HepG2 (cell line): ENCODE results near the gene NCAPD2. TPM values are rescaled to one million over a fixed set of nuclear protein-coding genes. Genes with fewer than 3 reads are reported as not detected.

Experiments
- ATF4 ChIP-seq, 2 experiments: fragments of 450-650 bp in 1 of 2; sonication (generic) in 1 of 2; formaldehyde crosslinking; IDR thresholded peaks; 2 replicates each; pipeline versions ENCODE4 v1.5.0 to v1.8.0; 2020 to 2022; ENCODE audit warnings: mild to moderate bottlenecking in 1 of 2, missing genetic modification reagents in 1 of 2
- HOXD1 ChIP-seq: sonication (generic); formaldehyde crosslinking; IDR thresholded peaks from 2 replicates; pipeline ENCODE4 v1.5.0; 2020; ENCODE audit warnings: missing genetic modification reagents
- KLF15 ChIP-seq: sonication (generic); formaldehyde crosslinking; IDR thresholded peaks from 2 replicates; pipeline ENCODE4 v1.8.1; 2023; ENCODE audit warnings: borderline replicate concordance, mild to moderate bottlenecking, inconsistent platforms, missing genetic modification reagents, mixed read lengths
- MLX ChIP-seq: IDR thresholded peaks from 2 replicates; pipeline ENCODE4 v1.6.1; 2016
- MYNN ChIP-seq: sonication (generic); formaldehyde crosslinking; IDR thresholded peaks from 2 replicates; pipeline ENCODE4 v1.4.0; 2020; ENCODE audit warnings: mild to moderate bottlenecking, low read depth, missing genetic modification reagents
- NR2F2 ChIP-seq: IDR thresholded peaks from 2 replicates; pipeline ENCODE4 v1.6.1; 2012; ENCODE audit warnings: low read depth, inconsistent platforms, borderline replicate concordance
- PLRG1 ChIP-seq: fragments of 450-650 bp; conservative IDR thresholded peaks from 2 replicates; pipeline ENCODE4 v1.6.1; 2016
- POLR2A ChIP-seq, 2 experiments: IDR thresholded peaks; 2 replicates each; pipeline ENCODE4 v1.6.1; 2011; ENCODE audit warnings: low read depth in 2 of 2, low read length in 2 of 2, mild to moderate bottlenecking in 1 of 2, moderate library complexity in 1 of 2; ENCODE audit not compliant: insufficient read depth in 1 of 2
- STAT5B ChIP-seq: sonication (generic); formaldehyde crosslinking; IDR thresholded peaks from 2 replicates; pipeline ENCODE4 v1.4.0; 2020; ENCODE audit warnings: missing genetic modification reagents
- TFDP1 ChIP-seq: IDR thresholded peaks from 2 replicates; pipeline ENCODE4 v1.6.1; 2016; ENCODE audit warnings: missing compliant biosample characterization, missing genetic modification reagents, borderline replicate concordance
- THAP11 ChIP-seq: IDR thresholded peaks from 2 replicates; pipeline ENCODE4 v1.6.1; 2016; ENCODE audit warnings: missing biosample characterization, missing genetic modification reagents
- TOE1 ChIP-seq: sonication (generic); formaldehyde crosslinking; IDR thresholded peaks from 2 replicates; pipeline ENCODE4 v1.4.0; 2020; ENCODE audit warnings: mild to moderate bottlenecking, missing genetic modification reagents
- YY1 ChIP-seq: IDR thresholded peaks from 2 replicates; pipeline ENCODE4 v1.6.1; 2011; ENCODE audit warnings: low read length, low read depth, moderate library complexity, mild to moderate bottlenecking; ENCODE audit not compliant: insufficient read depth, insufficient replicate concordance
- ZBTB7A ChIP-seq: sonication (generic); formaldehyde crosslinking; IDR thresholded peaks from 2 replicates; pipeline ENCODE4 v1.8.0; 2022; ENCODE audit warnings: mild to moderate bottlenecking, missing genetic modification reagents
- ZIK1 ChIP-seq: sonication (generic); formaldehyde crosslinking; IDR thresholded peaks from 2 replicates; pipeline ENCODE4 v1.5.0; 2020; ENCODE audit warnings: mild to moderate bottlenecking, low read depth, missing genetic modification reagents, borderline replicate concordance
- ZKSCAN8 ChIP-seq: IDR thresholded peaks from 2 replicates; pipeline ENCODE4 v1.6.1; 2016; ENCODE audit warnings: borderline replicate concordance, missing genetic modification reagents, missing compliant biosample characterization
- ZMYM4 ChIP-seq: sonication (generic); formaldehyde crosslinking; IDR thresholded peaks from 2 replicates; pipeline ENCODE4 v1.8.1; 2023; ENCODE audit warnings: mild to moderate bottlenecking, missing genetic modification reagents
- ZNF256 ChIP-seq: sonication (generic); formaldehyde crosslinking; conservative IDR thresholded peaks from 2 replicates; pipeline ENCODE4 v1.4.0; 2020; ENCODE audit warnings: missing genetic modification reagents
- ZNF274 ChIP-seq: sonication (generic); formaldehyde crosslinking; IDR thresholded peaks from 2 replicates; pipeline ENCODE4 v1.5.1; 2020; ENCODE audit warnings: mild to moderate bottlenecking, missing genetic modification reagents
- ZNF34 ChIP-seq: sonication (generic); formaldehyde crosslinking; IDR thresholded peaks from 2 replicates; pipeline ENCODE4 v1.4.0; 2020; ENCODE audit warnings: mild to moderate bottlenecking, missing genetic modification reagents, borderline replicate concordance
- ZNF44 ChIP-seq: sonication (generic); formaldehyde crosslinking; IDR thresholded peaks from 2 replicates; pipeline ENCODE4 v1.5.1; 2020; ENCODE audit warnings: mild to moderate bottlenecking, missing genetic modification reagents
- ZNF501 ChIP-seq: sonication (generic); formaldehyde crosslinking; IDR thresholded peaks from 2 replicates; pipeline ENCODE4 v1.5.1; 2020; ENCODE audit warnings: mild to moderate bottlenecking, moderate library complexity, missing genetic modification reagents
- ZNF513 ChIP-seq: sonication (generic); formaldehyde crosslinking; conservative IDR thresholded peaks from 2 replicates; pipeline ENCODE4 v1.5.0; 2020; ENCODE audit warnings: missing genetic modification reagents
- ZNF580 ChIP-seq: IDR thresholded peaks from 2 replicates; pipeline ENCODE4 v1.6.1; 2016; ENCODE audit warnings: low read depth, borderline replicate concordance
- ZNF607 ChIP-seq: sonication (generic); formaldehyde crosslinking; IDR thresholded peaks from 2 replicates; pipeline ENCODE4 v1.5.1; 2020; ENCODE audit warnings: missing genetic modification reagents, mild to moderate bottlenecking, borderline replicate concordance
- polyA plus RNA-seq, 8 experiments: library from polyadenylated mRNA; depleted of rRNA in 3 of 8; stranded (reverse) in 7 of 8; unstranded in 1 of 8; fragments of >200 nt; fragmentation: Illumina TruSeq in 4 of 8; extraction: Trizol in 4 of 8; gene quantifications; 2 replicates each; pipeline versions ENCODE4 v1.2.1 to v1.2.3, GENCODE V29; 2011 to 2016; ENCODE audit warnings: low read depth in 4 of 8, missing spikeins in 1 of 8, mixed read lengths in 1 of 8; ENCODE audit not compliant: insufficient read depth in 1 of 8
- total RNA-seq, 5 experiments: library from RNA; depleted of rRNA; stranded (reverse); fragments of >200 nt; fragmentation: Illumina TruSeq; extraction: Trizol; gene quantifications; 2 replicates each; pipeline ENCODE4 v1.2.3, GENCODE V29; 2016; ENCODE audit warnings: low read depth in 1 of 5

NCAPD2 gene
- total and polyA plus RNA-seq, 2 of the 13 experiments (the other 11 are each of a cell fraction or from before 2014, with no cell fraction given): 51.1 to 65.6 TPM

GRCh38 chr12:6493497-6494257 lies at the start of gene NCAPD2 (continued):
- no peak for TF ChIP-seq ZKSCAN8 (CRISPR knock-in tag)
- TF ChIP-seq MLX (CRISPR knock-in tag): no peak
- no peak for TF ChIP-seq ZNF34
- no peak for TF ChIP-seq MYNN (CRISPR knock-in tag)
- TF ChIP-seq ZBTB7A (CRISPR knock-in tag): no peak
- TF ChIP-seq NR2F2: 0 out of 2 replicates have a peak, but pooled peaks have one; percentile 5
- TF ChIP-seq ZNF607 (CRISPR knock-in tag): peak; percentile 58
- no peak for TF ChIP-seq KLF15 (CRISPR knock-in tag)
- peak; percentile 5 to 68; a peak in 3 of 4 replicates for TF ChIP-seq POLR2A (IDR thresholded peaks at IDR 0.05; ENCODE audit: insufficient read depth in 1 of 2, low read depth in 2 of 2, low read length in 2 of 2)
- TF ChIP-seq PLRG1: no peak
- peak; percentile 51; the same call in 1 of the 2 replicates for TF ChIP-seq ZNF580 (CRISPR knock-in tag)
- TF ChIP-seq TFDP1 (CRISPR knock-in tag): peak; percentile 95
- peak in 1 of 2 experiments; percentile 54; a peak in 1 of 4 replicates for TF ChIP-seq ATF4 (CRISPR knock-in tag; IDR thresholded peaks at IDR 0.05)
- peak; percentile 17; the same call in 1 of the 2 replicates for TF ChIP-seq HOXD1
- 0 out of 2 replicates have a peak, but pooled peaks have one; percentile 7 for TF ChIP-seq ZNF256 (CRISPR knock-in tag)
- TF ChIP-seq TOE1 (CRISPR knock-in tag): no peak
- no peak for TF ChIP-seq ZNF44
- TF ChIP-seq THAP11 (CRISPR knock-in tag): no peak; the same call in 1 of the 2 replicates
- TF ChIP-seq STAT5B (CRISPR knock-in tag): no peak
- TF ChIP-seq ZMYM4: peak; percentile 16; the same call in 1 of the 2 replicates
- TF ChIP-seq ZNF274: peak; percentile 39; the same call in 1 of the 2 replicates
- no peak for TF ChIP-seq YY1
- no peak for TF ChIP-seq ZIK1 (CRISPR knock-in tag)
- peak; percentile 80; the same call in 1 of the 2 replicates for TF ChIP-seq ZNF501 (CRISPR knock-in tag)
- TF ChIP-seq ZNF513 (CRISPR knock-in tag): no peak
